Measurements from ENCODE around the gene HRAS. TPM values are rescaled to one million over a fixed set of nuclear protein-coding genes. Genes with fewer than 3 reads are reported as not detected.
"Not testable (repeated sequence)": the region's sequence is repeated elsewhere in the genome, so short reads cannot be mapped to it uniquely, and the experiment has no call there.

Gene HRAS
- total RNA-seq, 1 donor from 2014 or later = 150 TPM

DNA sequence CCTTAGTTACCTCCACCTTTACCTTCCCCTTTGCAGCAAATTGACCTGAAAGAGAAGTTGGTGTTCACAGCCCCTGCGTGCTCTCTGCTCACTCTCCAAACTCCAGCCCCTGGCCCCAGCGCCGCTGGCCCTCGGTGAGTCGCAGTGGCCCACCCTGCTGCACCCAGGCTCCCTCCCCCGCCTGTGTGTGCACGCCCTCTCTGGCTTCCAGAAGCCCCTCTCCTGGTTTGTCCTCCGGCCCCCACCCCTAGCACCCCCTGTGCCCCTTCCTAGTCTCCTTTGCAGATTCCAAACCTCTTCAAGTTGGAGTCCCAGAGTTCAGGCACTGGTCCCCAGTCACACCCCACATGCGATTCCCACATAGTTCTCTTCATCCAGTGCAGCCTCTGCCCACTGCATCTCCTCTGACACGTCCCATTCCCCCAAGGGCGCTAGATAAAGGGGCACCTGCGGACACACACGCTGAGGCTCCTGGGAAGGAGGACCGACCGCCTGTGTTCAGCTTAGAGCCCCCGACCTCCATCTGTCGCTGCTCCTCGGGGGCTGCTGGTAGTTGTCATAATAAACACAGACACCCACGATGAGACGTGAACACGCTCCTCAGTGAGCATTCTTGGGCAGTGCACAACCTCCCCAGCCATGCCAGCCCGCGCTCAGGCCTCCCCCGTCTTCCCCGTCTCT lies 39.4 kb upstream of the HRAS start:
- Histone ChIP-seq H3K36me3 (ENCODE audit: control insufficient read depth, insufficient read depth, low read length) (peaks cover 3% of the 10 kb centered on the region), H3K4me3 (ENCODE audit: low read depth, low read length) (peak overlapping the region; percentile 82), H3K27me3 (ENCODE audit: control insufficient read depth, insufficient read depth, low read length) (no peaks in the 10 kb centered on the region)
- no peak for DNase-seq (ENCODE audit: low read depth)
- FAIRE-seq = no peak
- TF ChIP-seq, protein P1, sequence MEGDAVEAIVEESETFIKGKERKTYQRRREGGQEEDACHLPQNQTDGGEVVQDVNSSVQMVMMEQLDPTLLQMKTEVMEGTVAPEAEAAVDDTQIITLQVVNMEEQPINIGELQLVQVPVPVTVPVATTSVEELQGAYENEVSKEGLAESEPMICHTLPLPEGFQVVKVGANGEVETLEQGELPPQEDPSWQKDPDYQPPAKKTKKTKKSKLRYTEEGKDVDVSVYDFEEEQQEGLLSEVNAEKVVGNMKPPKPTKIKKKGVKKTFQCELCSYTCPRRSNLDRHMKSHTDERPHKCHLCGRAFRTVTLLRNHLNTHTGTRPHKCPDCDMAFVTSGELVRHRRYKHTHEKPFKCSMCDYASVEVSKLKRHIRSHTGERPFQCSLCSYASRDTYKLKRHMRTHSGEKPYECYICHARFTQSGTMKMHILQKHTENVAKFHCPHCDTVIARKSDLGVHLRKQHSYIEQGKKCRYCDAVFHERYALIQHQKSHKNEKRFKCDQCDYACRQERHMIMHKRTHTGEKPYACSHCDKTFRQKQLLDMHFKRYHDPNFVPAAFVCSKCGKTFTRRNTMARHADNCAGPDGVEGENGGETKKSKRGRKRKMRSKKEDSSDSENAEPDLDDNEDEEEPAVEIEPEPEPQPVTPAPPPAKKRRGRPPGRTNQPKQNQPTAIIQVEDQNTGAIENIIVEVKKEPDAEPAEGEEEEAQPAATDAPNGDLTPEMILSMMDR (IDR thresholded peaks at IDR 0.05; ENCODE audit: insufficient read depth, low read length, severe bottlenecking) = no peak

DNA sequence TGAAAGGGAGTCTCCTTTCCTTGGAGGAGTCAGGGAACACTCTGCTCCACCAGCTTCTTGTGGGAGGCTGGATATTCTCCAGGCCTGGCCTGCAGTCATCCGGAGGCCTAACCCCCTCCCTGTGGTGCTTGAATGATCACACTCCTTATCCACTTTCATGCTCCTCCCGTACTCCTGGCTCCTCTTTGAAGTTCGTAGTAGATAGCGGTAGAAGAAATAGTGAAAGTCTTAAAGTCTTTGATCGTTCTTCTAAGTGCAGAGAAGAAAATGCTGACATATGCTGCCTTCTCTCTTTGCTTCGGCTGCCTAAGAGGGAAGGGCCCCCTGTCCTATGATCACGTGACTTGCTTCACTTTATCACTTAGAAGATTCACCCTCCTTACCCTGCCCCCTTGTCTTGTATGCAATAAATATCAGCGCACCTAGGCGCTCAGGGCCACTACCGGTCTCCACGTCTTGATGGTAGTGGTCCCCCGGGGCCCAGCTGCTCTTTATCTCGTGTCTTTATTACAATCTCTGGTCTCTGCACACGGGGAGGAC lies 38.7 kb upstream of the HRAS start:
- not testable (repeated sequence) for H3K36me3 ChIP-seq (ENCODE audit: control insufficient read depth, insufficient read depth, low read length); H3K27me3 ChIP-seq (ENCODE audit: control insufficient read depth, insufficient read depth, low read length); FAIRE-seq; DNase-seq (ENCODE audit: low read depth)
- peak overlapping the region; percentile 82 for H3K4me3 ChIP-seq (ENCODE audit: low read depth, low read length)

- DNase-seq (ENCODE audit: low read depth) (no peak), FAIRE-seq (no peak)
- H3K27me3 ChIP-seq (ENCODE audit: control insufficient read depth, insufficient read depth, low read length) = no peaks in the 10 kb centered on the region
- TF ChIP-seq, protein P1 (IDR thresholded peaks at IDR 0.05; ENCODE audit: insufficient read depth, low read length, severe bottlenecking) = no peak
- no peak overlapping the region for H3K4me3 ChIP-seq (ENCODE audit: low read depth, low read length)
- peaks cover 2% of the 10 kb centered on the region for H3K36me3 ChIP-seq (ENCODE audit: control insufficient read depth, insufficient read depth, low read length)
Measured at GRCh38 chr11:573146-573759, 37.9 kb upstream of the HRAS start.

DNA sequence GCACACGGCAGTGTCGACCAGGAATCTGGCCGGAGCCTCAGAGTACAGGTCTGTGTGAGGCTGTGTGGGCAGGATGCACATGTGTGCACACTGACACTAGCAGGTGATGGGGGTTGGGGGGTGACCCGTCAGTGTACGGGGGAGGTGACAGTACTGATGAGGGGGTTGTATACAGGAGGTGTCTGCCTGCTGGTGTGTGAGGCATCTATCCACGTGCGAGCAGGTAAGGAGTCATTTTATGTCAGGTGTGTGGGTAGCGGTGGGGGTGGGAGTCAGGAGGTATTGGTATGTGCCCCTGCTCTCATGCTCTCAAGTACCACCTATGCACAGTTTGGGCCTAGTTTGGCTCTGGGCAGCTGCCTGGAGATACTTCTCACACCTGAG lies 36.4 kb upstream of the HRAS start:
- no peak for FAIRE-seq
- H3K27me3 ChIP-seq (ENCODE audit: control insufficient read depth, insufficient read depth, low read length) = no peaks in the 10 kb centered on the region

GRCh38 chr11:569158-569885 lies 33.9 kb upstream of the HRAS start:
- FAIRE-seq = no peak

More for the DNA sequence above, 36.4 kb upstream of the HRAS start:
- no peak for DNase-seq (ENCODE audit: low read depth)
- TF ChIP-seq, protein P1 (IDR thresholded peaks at IDR 0.05; ENCODE audit: insufficient read depth, low read length, severe bottlenecking) = no peak
- Histone ChIP-seq H3K36me3 (ENCODE audit: control insufficient read depth, insufficient read depth, low read length) (peaks cover 5% of the 10 kb centered on the region), H3K4me3 (ENCODE audit: low read depth, low read length) (no peak overlapping the region)

More at GRCh38 chr11:569158-569885, 33.9 kb upstream of the HRAS start:
- Histone ChIP-seq H3K27me3 (ENCODE audit: control insufficient read depth, insufficient read depth, low read length) (no peaks in the 10 kb centered on the region), H3K36me3 (ENCODE audit: control insufficient read depth, insufficient read depth, low read length) (peaks cover 10% of the 10 kb centered on the region), H3K4me3 (ENCODE audit: low read depth, low read length) (peak overlapping the region; percentile 57)
- TF ChIP-seq, protein P1 (IDR thresholded peaks at IDR 0.05; ENCODE audit: insufficient read depth, low read length, severe bottlenecking) = no peak
- no peak for DNase-seq (ENCODE audit: low read depth)
